ENCODE measurements around the gene CACNA2D2.

The CACNA2D2 gene

GRCh38 chr3:50340448-50341329, 162.7 kb downstream of the CACNA2D2 start, which contains the start of gene RASSF1:
Gene RASSF1 (minus strand): TSS chr3:50340836. CDS start chr3:50340805, 31 bp downstream.
- peak; percentile 48 to 54 for DNase-seq

GRCh38 chr3:50340147-50340447, 163.3 kb downstream of the CACNA2D2 start:
- DNase-seq, result no peak

GRCh38 chr3:50339485-50340146, 163.8 kb downstream of the CACNA2D2 start:
- no peak for DNase-seq

GRCh38 chr3:50338965-50339364, 164.5 kb downstream of the CACNA2D2 start:
- no peak for DNase-seq

GRCh38 chr3:50337175-50337861, 166.1 kb downstream of the CACNA2D2 start:
- peak; percentile 93 to 95 for DNase-seq

- DNase-seq, result no peak
Observed at GRCh38 chr3:50336452-50337174, 166.8 kb downstream of the CACNA2D2 start.

- DNase-seq, result no peak
Observed at GRCh38 chr3:50334339-50335075, 168.9 kb downstream of the CACNA2D2 start.

- no peak for DNase-seq
Observed at GRCh38 chr3:50333744-50334328, 169.6 kb downstream of the CACNA2D2 start.

- DNase-seq, result no peak
Observed at GRCh38 chr3:50331364-50331907, 172.0 kb downstream of the CACNA2D2 start.

GRCh38 chr3:50330330-50330729, 173.1 kb downstream of the CACNA2D2 start:
- DNase-seq, result no peak

GRCh38 chr3:50327943-50328691, 175.3 kb downstream of the CACNA2D2 start, which contains the start of gene TUSC2:
Gene TUSC2 (minus strand): TSS chr3:50328223. CDS start chr3:50328099, 124 bp downstream.
- peak; percentile 94 to 96 for DNase-seq

GRCh38 chr3:50327129-50327528, 176.3 kb downstream of the CACNA2D2 start:
- no peak for DNase-seq

- peak in 1 of 2 donors; percentile 1 for DNase-seq
Observed at GRCh38 chr3:50326182-50326541, 177.3 kb downstream of the CACNA2D2 start.

GRCh38 chr3:50325497-50326181, 177.8 kb downstream of the CACNA2D2 start:
- peak in 1 of 2 donors; percentile 1 for DNase-seq

GRCh38 chr3:50325113-50325480, 178.3 kb downstream of the CACNA2D2 start:
- DNase-seq, result no peak

- DNase-seq, result peak; percentile 55 to 59
Observed at GRCh38 chr3:50324351-50325112, 178.9 kb downstream of the CACNA2D2 start.

- no peak for DNase-seq
Observed at GRCh38 chr3:50323614-50324199, 179.7 kb downstream of the CACNA2D2 start.

- peak in 1 of 2 donors; percentile 1 for DNase-seq
Observed at GRCh38 chr3:50323092-50323600, 180.3 kb downstream of the CACNA2D2 start.

All from activated CD4-positive, alpha-beta T cell treated with anti-CD3 and anti-CD28 coated beads for 4 hours (primary cell).